Measurements from ENCODE around the gene NOPCHAP1.

DNA sequence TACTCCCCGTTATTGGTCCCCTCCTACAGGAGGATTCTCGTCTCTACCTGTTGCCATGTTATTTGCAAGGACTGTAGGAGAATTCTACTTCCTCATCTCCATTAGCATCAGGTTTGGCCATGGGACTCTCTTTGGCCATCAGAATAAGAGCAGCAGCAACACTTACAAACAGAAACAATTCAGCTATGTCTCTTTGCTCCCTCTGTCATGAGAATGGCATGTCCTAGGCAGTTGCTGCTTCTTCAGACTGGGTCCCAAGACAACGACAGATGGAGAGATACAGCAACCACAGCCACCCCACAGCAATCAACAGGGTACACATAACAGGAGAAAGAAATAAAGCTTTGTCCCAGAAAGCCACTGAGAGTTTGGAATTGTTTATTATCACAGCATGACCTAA, 47.7 kb upstream of the NOPCHAP1 start:
- TF ChIP-seq CEBPB (IDR thresholded peaks at IDR 0.05; ENCODE audit: low read depth) (no peak), EZH2 (IDR thresholded peaks at IDR 0.05) (no peak), YY1 (IDR thresholded peaks at IDR 0.05; ENCODE audit: extremely low read depth, insufficient replicate concordance, low read depth, low read length) (no peak), POLR2A (IDR thresholded peaks at IDR 0.05; ENCODE audit: borderline replicate concordance, extremely low read depth, insufficient read depth, insufficient read length) (no peak), CTCF (IDR thresholded peaks at IDR 0.05 in 2 of 3, conservative IDR thresholded peaks at IDR 0.05 in 1 of 3; ENCODE audit: borderline replicate concordance in 1 of 3, insufficient read depth in 1 of 3, low read depth in 2 of 3, low read length in 2 of 3) (no peak), SRF (IDR thresholded peaks at IDR 0.05; ENCODE audit: low read depth) (no peak), TCF7L2 (IDR thresholded peaks at IDR 0.05; ENCODE audit: borderline replicate concordance, extremely low read depth, insufficient read depth, insufficient read length) (no peak)
- TF ChIP-seq, protein P1, sequence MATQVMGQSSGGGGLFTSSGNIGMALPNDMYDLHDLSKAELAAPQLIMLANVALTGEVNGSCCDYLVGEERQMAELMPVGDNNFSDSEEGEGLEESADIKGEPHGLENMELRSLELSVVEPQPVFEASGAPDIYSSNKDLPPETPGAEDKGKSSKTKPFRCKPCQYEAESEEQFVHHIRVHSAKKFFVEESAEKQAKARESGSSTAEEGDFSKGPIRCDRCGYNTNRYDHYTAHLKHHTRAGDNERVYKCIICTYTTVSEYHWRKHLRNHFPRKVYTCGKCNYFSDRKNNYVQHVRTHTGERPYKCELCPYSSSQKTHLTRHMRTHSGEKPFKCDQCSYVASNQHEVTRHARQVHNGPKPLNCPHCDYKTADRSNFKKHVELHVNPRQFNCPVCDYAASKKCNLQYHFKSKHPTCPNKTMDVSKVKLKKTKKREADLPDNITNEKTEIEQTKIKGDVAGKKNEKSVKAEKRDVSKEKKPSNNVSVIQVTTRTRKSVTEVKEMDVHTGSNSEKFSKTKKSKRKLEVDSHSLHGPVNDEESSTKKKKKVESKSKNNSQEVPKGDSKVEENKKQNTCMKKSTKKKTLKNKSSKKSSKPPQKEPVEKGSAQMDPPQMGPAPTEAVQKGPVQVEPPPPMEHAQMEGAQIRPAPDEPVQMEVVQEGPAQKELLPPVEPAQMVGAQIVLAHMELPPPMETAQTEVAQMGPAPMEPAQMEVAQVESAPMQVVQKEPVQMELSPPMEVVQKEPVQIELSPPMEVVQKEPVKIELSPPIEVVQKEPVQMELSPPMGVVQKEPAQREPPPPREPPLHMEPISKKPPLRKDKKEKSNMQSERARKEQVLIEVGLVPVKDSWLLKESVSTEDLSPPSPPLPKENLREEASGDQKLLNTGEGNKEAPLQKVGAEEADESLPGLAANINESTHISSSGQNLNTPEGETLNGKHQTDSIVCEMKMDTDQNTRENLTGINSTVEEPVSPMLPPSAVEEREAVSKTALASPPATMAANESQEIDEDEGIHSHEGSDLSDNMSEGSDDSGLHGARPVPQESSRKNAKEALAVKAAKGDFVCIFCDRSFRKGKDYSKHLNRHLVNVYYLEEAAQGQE (IDR thresholded peaks at IDR 0.05; ENCODE audit: low read depth) = no peak
